Epithelial cell of proximal tubule (primary cell): ENCODE data around the gene CACNA2D4. TPM values are rescaled to one million over a fixed set of nuclear protein-coding genes. Genes with fewer than 3 reads are reported as not detected.

Experiments used
- DNase-seq: peaks from one replicate; pipeline ENCODE4 v3.0.0-alpha.2; 2011; ENCODE audit warnings: low read depth
- H3K4me3 ChIP-seq: 2 replicates; pipeline ENCODE4 v1.5.1; 2011; ENCODE audit warnings: low read depth, mild to moderate bottlenecking, low read length
- total RNA-seq: library from RNA; depleted of rRNA; stranded (reverse); fragments of >200 nt; gene quantifications from 2 replicates; pipeline ENCODE4 v1.2.3, GENCODE V29; 2015
- TF ChIP-seq, protein P1 (sequence below): conservative IDR thresholded peaks from 2 replicates; pipeline ENCODE4 v1.5.1; 2012; ENCODE audit warnings: low read depth, mild to moderate bottlenecking, low read length

Gene CACNA2D4
- total RNA-seq, 1 donor from 2014 or later: 1.6 TPM

GRCh38 chr12:1838205-1838993, 80.1 kb downstream of the CACNA2D4 start:
- DNase-seq: no peak
- TF ChIP-seq, protein P1, sequence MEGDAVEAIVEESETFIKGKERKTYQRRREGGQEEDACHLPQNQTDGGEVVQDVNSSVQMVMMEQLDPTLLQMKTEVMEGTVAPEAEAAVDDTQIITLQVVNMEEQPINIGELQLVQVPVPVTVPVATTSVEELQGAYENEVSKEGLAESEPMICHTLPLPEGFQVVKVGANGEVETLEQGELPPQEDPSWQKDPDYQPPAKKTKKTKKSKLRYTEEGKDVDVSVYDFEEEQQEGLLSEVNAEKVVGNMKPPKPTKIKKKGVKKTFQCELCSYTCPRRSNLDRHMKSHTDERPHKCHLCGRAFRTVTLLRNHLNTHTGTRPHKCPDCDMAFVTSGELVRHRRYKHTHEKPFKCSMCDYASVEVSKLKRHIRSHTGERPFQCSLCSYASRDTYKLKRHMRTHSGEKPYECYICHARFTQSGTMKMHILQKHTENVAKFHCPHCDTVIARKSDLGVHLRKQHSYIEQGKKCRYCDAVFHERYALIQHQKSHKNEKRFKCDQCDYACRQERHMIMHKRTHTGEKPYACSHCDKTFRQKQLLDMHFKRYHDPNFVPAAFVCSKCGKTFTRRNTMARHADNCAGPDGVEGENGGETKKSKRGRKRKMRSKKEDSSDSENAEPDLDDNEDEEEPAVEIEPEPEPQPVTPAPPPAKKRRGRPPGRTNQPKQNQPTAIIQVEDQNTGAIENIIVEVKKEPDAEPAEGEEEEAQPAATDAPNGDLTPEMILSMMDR: no peak
- no peak overlapping the region for H3K4me3 ChIP-seq

- no peak for DNase-seq
- TF ChIP-seq, protein P1: no peak
- H3K4me3 ChIP-seq: no peak overlapping the region
Observed at GRCh38 chr12:1837541-1838204, 80.8 kb downstream of the CACNA2D4 start.

DNA sequence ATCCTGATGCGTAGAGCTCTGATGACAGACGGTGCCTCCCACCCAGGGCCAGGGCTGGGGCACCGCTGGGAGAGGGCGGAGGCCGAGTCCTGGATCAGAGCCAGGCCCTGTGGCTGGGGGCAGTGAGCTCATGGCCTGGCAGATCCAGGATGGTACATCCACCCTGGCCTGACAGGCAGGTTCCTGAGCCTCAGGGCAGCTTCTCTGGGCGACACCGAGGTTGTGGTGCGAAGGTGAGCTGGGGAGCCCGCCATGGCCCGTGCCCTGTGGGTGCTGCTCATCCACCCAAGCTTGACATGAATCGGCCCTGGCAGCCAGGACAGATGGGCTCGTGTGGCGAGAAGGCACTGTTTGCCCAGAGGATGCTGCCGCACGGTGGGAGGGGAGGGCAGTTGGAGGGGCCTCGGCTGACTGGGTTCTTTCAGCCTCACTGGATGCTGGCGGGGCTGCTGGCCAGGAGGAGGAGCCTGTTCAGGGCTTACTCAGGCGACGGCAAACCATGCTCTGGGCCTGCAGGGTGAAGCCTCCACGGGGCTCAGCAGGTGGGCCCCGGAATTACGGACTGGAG, 81.5 kb downstream of the CACNA2D4 start:
- DNase-seq: no peak
- H3K4me3 ChIP-seq: no peak overlapping the region
- TF ChIP-seq, protein P1: no peak

GRCh38 chr12:1836241-1836803, 82.1 kb downstream of the CACNA2D4 start:
- TF ChIP-seq, protein P1: no peak
- no peak overlapping the region for H3K4me3 ChIP-seq
- DNase-seq: no peak

DNA sequence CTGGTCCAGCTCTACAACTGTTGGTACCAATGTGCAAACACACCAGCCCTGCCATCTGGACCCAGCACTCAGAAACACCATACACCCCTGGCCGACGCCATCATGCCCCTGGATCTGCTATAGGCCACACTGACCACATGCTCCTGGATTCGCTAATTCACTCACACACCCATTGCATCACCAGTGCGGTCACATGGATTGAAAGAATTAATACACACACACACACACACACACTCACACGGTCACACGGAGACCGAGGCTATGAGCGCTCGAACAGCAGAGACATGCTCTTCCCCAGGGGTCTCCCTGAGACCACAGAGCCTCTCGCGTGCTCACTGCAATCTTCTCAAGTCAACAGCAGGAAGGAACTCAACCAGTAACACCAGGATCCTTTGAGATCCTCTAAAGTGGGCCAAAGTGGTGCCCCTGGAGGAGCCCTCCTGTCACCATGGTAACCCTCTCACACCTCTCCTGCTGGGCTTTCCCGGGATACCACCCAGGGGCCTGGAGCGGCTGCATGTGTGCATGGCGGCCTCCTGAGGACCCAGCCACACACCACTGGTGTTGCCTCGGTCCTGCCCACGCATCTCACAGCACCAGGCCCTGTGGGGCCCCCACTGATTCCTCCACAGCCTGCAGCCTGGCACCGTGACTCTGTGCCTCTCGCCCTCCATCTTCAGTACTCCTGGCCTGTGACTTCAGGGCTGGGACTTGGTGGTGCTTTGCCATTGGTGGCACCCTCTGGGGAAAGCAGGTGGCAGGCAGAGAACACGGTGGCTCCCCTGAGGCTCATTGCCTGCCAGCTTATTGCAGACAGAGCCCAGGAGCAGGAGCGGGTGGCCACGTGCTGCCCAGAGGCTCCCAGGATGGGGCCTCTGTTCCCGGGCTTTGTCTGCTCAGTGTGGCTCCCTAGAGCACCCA, 83.0 kb downstream of the CACNA2D4 start:
- no peak for DNase-seq
- no peak overlapping the region for H3K4me3 ChIP-seq
- TF ChIP-seq, protein P1: no peak

DNA sequence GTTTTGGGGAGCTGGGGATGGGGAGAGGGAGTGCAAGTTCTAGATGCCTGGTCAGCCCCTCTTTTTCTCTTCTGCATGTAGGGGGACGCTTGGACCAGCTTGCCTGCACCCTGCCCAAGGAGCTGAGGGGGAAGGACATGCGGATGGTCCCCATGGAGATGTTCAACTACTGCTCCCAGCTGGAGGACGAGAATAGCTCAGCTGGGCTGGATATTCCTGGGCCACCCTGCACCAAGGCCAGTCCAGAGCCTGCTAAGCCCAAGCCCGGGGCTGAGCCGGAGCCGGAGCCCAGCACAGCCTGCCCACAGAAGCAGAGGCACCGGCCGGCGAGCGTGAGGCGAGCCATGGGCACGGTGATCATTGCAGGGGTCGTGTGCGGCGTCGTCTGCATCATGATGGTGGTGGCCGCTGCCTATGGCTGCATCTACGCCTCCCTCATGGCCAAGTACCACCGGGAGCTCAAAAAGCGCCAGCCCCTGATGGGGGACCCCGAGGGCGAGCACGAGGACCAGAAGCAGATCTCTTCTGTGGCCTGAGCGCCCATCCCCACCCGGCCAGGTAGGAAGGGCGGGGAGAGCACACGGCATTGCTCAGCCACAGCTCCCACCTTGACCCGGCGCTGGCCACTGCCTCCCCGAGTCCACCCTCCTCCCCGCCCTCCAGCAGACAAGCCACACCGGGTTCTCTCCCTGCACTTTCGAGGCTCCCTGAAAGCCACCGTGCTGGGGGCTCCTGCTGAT, 84.1 kb downstream of the CACNA2D4 start:
- H3K4me3 ChIP-seq: no peak overlapping the region
- DNase-seq: no peak
- TF ChIP-seq, protein P1: no peak
